DLD1 (cell line): ENCODE data around the gene ARHGAP10.

Experiments used
- in situ Hi-C: cut with HindIII; loops from 2 replicates; pipeline ENCODE4 v1.10.0; 2017; ENCODE audit warnings: low sequenced_read_pairs

The ARHGAP10 gene

DNA sequence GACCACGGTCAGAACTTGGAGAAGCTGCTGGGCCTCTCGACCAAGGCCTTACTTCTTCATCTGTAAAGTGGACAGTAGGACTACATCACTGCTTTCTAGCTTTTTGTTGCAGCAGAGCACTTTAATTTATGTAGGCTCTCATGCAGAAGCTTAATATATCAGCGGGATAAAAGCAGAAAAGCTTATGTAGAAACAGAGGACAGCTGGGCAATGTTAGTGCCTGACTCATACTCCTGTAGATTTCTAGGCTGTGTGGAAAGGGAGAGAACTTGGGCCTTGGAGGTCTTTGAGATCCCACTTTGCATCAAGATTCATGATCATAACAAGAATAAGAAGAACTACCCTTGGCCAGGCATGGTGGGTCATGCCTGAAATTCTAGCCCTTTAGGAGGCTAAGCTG lies 91.2 kb downstream of the ARHGAP10 start:
- in situ Hi-C loops, result no loop called here

DNA sequence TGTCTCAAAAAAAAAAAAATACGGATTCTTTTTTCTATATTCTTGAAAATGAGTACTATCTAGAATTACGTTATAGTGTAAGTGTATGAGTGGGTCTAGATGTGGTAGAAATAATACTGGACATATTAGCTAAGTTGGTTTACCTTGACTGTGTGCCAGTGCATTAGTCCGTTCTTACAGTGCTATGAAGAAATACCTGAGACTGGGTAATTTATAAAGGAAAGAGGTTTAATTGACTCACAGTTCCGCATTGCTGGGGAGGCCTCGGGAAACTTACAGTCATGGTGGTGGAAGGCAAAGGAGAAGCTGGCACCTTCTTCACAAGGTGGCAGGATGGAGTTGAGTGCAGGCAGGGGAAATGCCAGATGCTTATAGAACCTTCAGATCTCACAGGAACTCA lies 92.4 kb downstream of the ARHGAP10 start:
- in situ Hi-C loops, result no loop called here

DNA sequence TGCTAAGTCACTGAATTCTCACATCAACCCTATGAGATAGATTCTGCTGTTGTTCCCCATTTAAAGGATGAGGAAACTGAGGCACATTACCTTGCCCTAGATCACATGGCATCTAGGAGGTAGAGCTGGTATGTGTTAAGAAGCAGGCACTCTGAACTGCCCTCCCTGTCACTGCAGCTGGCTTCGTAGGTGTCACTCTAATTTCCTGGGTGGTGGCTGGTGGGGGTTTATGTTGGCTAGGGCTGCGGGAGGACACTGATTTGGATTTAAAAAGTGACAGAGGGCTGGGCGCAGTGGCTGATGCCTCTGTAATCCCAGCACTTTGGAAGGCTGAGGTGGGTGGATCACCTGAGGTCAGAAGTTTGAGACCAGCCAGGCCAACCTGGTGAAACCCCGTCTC lies 93.0 kb downstream of the ARHGAP10 start:
- in situ Hi-C loops, result no loop called here

DNA sequence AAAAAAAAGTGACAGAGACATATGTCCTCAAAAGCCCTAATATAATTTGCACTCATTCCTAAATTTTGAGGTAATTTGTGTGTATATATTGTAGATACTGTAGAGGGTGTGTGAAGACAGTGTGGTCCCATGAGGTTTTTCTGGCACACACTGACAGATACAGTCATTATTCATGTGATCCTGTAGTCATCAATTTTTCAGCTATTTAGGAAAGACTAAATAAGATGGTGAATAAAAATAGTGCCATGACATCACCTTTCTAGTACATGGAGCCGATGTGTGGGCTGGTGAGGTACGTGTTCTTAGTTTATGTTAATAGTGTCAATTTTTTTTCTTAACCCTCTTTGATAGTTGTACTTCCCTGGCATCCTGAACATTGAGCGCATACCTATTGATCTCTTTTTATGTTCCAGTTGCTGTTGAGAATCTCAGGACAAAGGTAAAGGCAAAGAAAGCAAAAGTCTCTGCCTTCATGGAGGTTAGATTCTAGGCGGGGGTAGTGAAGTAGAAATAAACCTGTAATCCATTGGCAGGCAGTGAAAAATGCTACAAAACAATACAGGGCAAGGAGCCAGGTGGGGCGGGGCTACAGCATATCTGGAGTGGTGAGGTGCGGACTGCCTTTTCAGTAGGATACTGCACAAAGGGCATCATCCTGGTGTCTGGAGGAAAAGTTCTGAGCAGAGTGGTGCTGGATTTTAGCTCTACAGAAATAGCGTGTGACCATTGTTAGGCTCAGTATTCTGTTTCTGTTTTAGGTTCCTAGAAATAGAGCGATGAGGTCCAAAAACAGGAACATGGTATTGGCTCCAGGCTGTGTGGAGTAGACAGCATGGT lies 93.8 kb downstream of the ARHGAP10 start:
- in situ Hi-C loops, result no loop called here

DNA sequence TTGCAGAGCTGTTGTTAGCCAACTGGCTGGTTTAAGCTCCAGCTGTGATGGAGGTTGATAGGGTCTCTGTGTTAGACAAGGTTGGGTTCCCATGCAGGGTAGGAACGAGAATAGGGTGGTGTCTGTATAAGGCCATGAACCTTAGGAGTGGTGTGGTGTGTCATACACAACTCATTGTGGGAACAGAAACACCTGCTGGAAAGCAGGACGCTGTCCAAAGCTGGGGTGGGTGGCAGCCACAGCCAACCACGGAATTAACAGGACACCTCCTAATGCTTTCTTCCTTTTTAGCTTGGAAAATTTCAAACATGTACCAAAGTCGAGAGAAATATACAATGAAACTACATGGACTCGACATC lies 94.4 kb downstream of the ARHGAP10 start:
- in situ Hi-C loops, result no loop called here

DNA sequence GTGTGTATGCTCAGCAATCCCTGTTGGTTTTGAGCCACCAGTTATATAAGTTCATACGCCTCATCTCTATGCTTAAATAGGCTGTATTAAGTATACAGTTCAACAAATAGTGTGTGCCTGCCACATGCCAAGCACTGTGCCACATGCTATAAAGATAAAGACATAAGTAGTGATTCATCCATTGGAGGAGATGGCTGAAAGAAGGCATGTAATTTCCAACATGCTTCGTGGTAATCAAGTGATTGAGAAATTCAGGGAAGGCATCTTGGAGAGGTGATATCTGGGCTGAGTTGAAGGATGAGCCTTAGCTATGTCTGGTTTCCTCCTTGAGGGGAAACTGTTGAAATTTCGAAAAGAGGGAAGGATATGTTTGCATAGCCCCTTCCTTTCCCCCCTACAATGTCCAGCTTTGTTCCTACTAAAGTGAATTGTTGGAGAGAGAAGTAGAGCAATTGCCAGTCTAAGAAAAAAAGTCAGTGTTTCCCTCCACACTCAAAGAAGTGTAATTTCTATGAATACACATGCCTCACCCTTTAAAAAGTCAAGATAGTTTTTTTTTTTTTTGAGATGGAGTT lies 96.5 kb downstream of the ARHGAP10 start:
- in situ Hi-C loops, result no loop called here

DNA sequence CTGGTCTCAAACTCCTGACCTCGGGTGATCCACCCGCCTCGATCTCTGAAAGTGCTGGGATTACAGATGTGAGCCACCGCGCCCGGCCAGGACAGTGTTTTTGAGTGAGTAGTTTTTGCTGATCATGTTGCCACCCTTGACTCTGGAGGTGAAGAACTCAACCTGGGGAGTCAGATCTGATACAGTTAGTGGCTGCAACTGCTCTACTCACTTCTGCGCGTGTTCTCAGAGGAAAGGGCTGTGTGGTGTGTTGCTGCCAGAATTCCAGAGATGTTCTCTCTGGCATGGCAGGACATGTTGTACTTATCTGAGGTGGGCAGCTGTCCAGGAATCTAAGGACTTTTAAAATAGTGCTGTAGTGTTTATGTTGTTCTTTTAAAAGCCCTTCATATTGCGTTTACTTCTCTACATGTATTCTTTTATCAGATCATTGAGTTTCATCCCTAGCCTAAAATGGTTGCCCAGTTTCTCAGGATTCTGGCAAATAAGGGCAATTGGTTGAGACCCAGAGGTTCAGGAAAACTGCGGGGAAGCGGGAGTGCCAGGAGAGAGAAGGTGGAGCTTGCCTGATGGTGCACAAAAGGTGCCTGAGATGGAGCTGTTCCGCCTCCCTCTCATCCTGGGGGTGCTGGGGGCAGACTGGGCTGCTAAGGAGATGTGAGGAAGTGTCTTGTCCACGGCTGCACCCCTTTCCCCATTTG lies 97.7 kb downstream of the ARHGAP10 start:
- in situ Hi-C loops, result no loop called here

DNA sequence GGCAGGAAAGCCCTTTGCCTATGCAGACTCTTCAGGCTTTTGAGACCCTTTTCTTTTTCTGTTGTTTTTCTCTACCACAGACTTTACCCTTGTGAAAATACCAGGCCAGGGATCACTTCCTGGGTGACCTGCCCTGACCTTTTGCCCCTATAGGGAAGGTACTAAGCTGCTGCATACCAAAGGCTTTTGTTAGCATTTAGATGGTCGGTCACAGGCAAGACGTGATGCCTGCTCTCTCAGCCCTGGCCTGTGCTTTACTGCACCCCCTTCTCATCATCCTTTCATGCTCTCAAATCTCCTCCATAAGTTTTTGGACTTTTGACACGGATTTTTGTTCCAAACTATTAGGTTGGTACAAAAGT lies 98.2 kb downstream of the ARHGAP10 start:
- in situ Hi-C loops, result no loop called here

DNA sequence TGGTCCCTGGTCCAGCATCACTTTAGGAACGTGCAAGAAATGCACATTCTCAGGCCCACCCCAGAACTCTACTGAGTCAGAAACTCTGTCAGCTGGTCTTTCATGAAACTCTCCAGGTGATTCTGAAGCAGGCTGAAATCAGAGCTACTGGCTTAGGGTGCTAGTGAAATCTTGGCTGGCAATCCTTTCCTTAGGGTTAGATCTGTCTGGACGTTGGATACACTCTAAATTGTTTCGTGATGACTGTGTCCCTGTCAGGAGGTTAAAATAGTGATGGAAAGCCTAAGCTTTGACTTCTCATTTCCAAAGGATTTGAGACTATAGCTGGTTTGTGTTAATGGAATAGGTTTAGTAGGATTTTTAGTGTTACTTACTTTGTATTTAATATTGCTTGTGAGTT lies 99.1 kb downstream of the ARHGAP10 start:
- in situ Hi-C loops, result no loop called here

DNA sequence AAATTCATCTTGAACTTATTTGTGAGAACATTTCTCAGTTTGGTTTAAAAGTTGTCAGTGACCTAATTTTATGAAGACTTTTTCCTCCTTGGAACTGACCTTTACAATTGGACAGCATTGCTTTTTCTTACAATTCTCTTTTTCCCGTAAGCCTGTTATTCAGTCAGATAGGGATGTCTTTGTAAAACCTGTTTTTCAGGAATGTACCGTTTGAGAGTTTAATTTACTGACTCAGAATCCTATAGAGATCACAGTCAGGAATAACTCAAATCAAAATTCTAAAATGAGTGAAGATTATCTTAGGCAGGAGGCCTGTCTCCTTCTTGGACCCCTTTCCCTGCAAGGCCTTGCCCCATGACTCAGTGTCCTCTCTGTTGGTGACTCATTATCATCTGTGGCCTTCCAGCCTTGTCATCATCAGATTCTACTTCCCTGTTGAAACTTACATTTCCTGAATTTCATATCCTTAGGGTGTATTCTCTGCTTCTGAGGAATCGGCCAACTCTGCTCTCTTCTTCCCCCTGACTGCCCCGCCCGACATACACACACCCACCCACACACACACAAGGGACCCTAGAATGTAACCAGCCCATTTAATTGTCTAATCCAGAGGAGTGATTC lies 99.8 kb downstream of the ARHGAP10 start:
- in situ Hi-C loops, result no loop called here

DNA sequence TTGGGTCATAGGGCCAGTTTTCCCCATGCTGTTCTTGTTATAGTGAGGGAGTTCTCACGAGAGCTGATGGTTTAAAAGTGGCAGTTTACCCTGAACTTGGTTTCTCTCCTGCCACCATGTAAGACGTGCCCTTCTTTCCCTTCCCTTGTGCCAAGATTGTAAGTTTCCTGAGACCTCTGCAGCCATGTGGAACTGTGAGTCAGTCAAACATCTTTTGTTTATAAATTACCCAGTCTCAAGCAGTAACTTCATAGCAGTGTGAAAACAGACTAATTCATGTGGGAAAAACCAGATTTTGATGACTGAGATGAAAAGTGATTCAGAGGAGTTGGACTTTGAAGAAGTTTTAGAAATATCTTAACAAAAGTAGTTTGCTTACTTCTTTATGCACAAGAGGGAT lies 101.4 kb downstream of the ARHGAP10 start:
- in situ Hi-C loops, result no loop called here

DNA sequence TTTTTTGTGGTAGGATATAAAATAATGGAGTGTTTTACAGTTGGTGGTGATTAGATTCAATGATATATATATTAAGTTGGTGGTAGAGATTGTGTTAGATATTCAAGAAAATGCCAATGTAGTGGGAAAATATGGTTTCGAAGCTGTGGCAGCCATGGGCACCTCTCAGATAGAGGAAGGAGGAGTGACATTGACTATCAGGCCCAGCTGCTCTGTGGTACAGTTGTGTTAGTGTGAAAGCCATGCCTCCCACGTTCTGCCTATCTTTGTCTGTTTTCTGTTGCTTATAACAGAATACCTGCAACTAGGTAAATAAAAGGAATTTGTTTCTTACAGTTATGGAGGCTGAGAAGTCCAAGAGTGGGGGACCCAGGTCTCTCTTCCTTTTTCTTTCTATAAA lies 101.9 kb downstream of the ARHGAP10 start:
- in situ Hi-C loops, result no loop called here

DNA sequence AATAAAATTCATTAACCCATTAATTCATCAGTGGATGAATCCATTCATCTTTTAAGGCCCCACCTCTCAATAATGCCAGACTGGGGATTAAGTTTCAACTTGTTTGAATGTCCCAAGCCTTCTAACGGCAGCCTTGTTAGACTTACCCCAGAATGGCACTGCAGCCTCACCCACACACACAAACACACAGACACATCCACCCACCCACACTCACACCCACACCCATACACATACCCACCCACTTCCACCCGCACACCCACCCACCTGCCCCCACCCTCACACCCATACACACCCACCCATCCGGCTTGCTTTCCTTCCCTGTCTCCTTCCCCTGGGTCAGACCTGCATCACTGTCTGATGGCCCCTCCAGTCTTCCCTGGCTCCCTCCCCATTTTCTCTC lies 102.6 kb downstream of the ARHGAP10 start:
- in situ Hi-C loops, result no loop called here

DNA sequence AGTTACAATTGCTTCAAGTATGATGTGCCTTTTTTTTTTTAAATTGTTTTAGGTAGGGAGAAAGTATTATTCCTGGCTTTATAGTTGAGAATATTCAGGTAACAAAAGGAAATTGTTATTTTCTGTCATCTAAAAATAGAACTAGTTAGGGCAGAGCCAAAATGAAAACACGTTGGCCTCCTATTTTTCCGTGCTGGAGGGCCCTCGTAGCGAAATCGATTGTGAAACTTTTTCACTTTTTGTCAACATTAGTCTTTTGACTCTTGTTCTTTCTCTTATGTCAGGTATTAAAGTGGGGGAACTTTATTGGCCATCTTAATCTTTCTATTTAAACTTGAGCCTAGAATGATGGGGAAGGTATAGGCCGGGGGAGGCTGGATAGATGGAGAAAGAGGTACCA lies 104.9 kb downstream of the ARHGAP10 start:
- in situ Hi-C loops, result no loop called here

DNA sequence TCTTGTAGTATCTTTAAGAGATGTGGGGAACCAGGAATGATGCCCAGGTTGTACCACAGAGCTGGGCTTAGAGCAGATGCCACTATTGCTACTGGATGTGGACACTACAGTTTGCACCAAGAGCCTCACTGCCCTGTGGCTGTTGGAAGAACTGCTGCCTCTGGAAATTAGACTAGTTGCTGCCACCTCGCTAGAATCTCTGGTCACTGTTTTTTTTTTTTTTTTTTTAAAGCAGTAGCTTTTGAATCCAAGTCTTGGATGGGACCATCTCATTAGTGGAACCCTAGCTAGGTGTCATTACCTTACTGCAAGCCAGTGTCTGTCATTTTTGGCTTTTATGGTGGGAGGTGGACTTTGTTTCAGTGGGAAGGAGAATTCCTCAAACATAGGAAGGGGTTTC lies 105.5 kb downstream of the ARHGAP10 start:
- in situ Hi-C loops, result no loop called here

DNA sequence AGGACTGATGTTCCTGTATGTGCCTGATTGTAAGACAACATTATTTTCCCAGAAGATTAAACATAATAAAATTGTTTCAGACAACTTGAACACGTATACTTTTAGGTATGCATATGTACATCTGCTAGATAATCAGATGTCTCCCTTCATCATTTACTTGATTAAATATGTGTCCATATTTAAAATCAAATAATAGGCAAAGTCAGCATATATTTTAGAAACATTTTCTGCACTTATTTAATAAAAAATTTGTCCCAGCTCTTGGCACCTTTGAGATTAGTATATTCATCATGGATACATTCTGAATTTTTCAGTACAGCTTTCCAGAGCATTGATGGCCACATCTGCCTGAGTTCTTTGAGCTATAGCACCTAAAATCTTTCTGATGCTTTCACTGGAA lies 106.0 kb downstream of the ARHGAP10 start:
- in situ Hi-C loops, result no loop called here

DNA sequence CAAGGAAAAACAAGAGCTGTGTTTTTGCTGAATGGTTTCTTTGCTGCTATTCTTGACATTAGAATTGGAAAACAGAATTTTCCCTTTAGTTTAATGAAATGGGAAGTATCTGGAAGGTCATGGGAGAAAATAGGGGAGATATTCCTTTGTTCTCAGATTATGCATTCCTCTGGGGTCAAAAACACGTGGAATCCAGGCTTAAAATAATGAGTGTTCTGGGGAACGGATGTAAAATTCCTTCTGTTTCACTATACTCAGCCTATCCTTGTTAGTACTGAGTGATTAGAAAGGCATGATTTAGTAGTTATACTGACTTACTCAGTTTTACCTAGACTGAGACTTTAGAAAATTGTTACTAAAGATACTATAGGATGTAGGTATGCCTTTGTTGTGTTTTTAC lies 107.3 kb downstream of the ARHGAP10 start:
- in situ Hi-C loops, result no loop called here

DNA sequence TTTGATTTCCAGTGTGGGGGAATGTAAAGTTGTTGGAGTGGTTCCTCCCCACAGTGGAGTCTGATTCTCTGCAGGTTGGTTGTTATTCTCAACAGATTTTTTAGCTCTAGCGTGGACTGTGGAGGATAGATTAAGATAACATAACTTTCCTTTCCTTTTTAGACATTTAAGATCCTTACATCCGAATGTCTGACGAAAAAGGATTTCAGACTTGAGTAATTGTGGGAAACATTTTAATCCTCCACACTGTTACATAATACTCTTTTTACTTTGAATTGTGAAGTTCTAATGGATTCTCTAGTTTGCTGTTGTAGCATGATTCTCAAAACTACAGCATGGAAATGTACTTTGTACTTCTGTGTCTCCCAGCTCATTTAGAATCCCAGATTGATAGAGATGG lies 107.8 kb downstream of the ARHGAP10 start:
- in situ Hi-C loops, result no loop called here

DNA sequence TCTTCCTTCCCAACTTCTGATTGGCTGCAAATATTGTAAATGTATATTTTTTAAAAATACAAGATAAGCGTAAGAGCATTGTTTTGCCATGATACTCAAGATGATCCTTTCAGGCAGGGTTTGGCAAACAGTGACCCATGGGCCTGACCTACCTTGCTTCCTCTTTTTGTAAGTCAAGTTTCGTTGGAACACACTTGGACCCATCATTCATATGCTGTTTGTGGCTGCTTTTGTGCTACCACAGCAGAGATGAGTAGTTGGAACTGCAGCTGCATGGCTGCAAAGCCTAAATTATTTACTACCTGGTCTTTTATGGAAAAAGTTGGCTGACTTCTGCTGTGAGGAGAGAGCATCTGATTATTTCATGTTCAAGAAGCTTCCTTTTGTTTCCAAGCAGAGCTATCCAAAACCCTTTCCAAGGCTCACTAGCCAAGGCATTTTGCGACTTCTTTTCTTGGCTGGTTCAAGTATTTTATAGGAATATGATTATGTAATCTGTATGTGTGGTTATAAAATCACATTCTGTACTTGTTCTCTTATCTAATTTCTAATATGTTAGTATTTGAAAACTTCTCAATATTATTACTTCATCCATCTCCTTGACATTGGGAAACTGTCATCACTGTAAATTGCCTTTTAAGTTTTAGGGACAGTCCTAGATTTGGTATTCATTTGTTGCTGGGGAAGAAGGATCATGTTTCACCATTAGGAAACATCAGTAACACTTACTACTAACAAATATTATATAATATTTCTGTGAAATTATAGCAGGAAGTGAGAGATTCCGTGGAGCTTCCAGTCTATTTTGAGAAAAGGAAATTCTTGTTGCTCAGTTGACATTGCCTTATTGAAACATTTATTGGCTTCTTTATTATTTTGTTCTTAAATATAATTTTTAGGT lies 109.2 kb downstream of the ARHGAP10 start:
- in situ Hi-C loops, result no loop called here

DNA sequence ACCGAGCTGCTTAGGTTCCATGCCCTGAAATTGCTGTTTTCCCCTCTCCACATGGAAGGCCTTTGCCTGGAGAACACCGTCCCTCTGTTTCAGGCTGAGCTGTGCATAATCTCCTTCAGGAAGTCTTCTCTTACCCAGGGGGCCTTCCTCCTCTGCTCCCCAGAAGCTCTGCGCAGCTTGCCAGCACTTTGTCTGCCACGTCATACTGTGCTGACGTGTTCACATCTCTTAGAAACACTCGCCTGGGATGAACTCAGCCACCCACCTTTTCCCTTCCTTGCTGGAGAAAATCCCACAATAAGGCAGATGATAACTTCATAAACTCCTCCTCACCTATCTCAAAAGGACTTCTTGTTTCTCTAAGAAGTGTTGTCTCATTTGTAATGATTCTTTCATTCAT lies 110.7 kb downstream of the ARHGAP10 start:
- in situ Hi-C loops, result no loop called here

DNA sequence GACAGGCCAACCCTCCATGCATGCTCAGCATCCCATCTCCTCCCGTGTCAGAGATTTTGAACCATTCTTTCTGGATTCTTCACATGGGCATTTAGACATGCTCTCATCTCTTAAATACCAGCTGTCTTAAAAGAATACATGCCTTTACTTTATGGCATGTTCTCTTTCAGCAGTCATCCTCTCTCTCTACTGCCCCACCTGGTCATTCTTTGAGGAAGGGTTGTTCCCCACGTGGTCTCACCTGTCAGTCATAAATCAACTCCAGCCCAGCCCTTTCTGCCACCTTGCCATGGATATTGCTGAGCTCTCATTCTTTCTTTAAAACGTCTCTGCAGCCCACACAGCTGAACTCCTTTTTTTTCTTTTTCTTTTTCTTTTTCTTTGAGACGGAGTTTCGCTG lies 111.3 kb downstream of the ARHGAP10 start:
- in situ Hi-C loops, result no loop called here
